ENCODE data around the gene MRPS6. TPM values are rescaled to one million over a fixed set of nuclear protein-coding genes. Genes with fewer than 3 reads are reported as not detected.

Gene MRPS6
- total RNA-seq, 4 donors from 2014 or later = 23.9 to 65.8 (median 31.6) TPM

- DNase-seq (ENCODE audit: low spot score in 2 of 2) = no peak
- no peak overlapping the region for H3K4me3 ChIP-seq (ENCODE audit: low read depth, poor library complexity, severe bottlenecking)
- no peak for TF ChIP-seq POLR2A (IDR thresholded peaks at IDR 0.05)
- TF ChIP-seq CTCF (IDR thresholded peaks at IDR 0.05) = no peak
- intact Hi-C loops (cut with DNase I; ENCODE audit: low total_unique reads) = no loop called here
- WGBS, 2 donors = 95 to 96% methylated on average over 7 of the region's 7 CpGs
Observed at GRCh38 chr21:34094949-34095348, 21.6 kb downstream of the MRPS6 start.

- no peak for DNase-seq (ENCODE audit: low spot score in 2 of 2)
- no peak overlapping the region for H3K4me3 ChIP-seq (ENCODE audit: low read depth, poor library complexity, severe bottlenecking)
- 77% methylated on average over 2 of the region's 2 CpGs for WGBS, 2 donors
- no peak for TF ChIP-seq POLR2A (IDR thresholded peaks at IDR 0.05)
- TF ChIP-seq CTCF (IDR thresholded peaks at IDR 0.05) = no peak
- intact Hi-C loops (cut with DNase I; ENCODE audit: low total_unique reads) = no loop called here
Observed at GRCh38 chr21:34097442-34097841, 24.1 kb downstream of the MRPS6 start.

GRCh38 chr21:34100337-34100736, 27.0 kb downstream of the MRPS6 start:
- intact Hi-C loops (cut with DNase I; ENCODE audit: low total_unique reads) = no loop called here
- WGBS, 2 donors = 91 to 97% methylated on average over 2 of the region's 2 CpGs
- no peak for TF ChIP-seq CTCF (IDR thresholded peaks at IDR 0.05)
- no peak for TF ChIP-seq POLR2A (IDR thresholded peaks at IDR 0.05)
- H3K4me3 ChIP-seq (ENCODE audit: low read depth, poor library complexity, severe bottlenecking) = no peak overlapping the region
- DNase-seq (ENCODE audit: low spot score in 2 of 2) = no peak

- intact Hi-C loops (cut with DNase I; ENCODE audit: low total_unique reads) = no loop called here
- WGBS, 2 donors = 52 to 58% methylated on average over 4 of the region's 4 CpGs
Observed at GRCh38 chr21:34100790-34101189, 27.4 kb downstream of the MRPS6 start.

GRCh38 chr21:34105947-34106541, 32.7 kb downstream of the MRPS6 start:
- no peak for DNase-seq (ENCODE audit: low spot score in 2 of 2)
- no peak for TF ChIP-seq POLR2A (IDR thresholded peaks at IDR 0.05)
- no peak for TF ChIP-seq CTCF (IDR thresholded peaks at IDR 0.05)
- intact Hi-C loops (cut with DNase I; ENCODE audit: low total_unique reads) = no loop called here
- H3K4me3 ChIP-seq (ENCODE audit: low read depth, poor library complexity, severe bottlenecking) = no peak overlapping the region

More at GRCh38 chr21:34100790-34101189, 27.4 kb downstream of the MRPS6 start:
- no peak overlapping the region for H3K4me3 ChIP-seq (ENCODE audit: low read depth, poor library complexity, severe bottlenecking)
- DNase-seq (ENCODE audit: low spot score in 2 of 2) = no peak
- TF ChIP-seq CTCF (IDR thresholded peaks at IDR 0.05) = no peak
- TF ChIP-seq POLR2A (IDR thresholded peaks at IDR 0.05) = no peak

- no peak overlapping the region for H3K4me3 ChIP-seq (ENCODE audit: low read depth, poor library complexity, severe bottlenecking)
- TF ChIP-seq POLR2A (IDR thresholded peaks at IDR 0.05) (no peak), CTCF (IDR thresholded peaks at IDR 0.05) (no peak)
- WGBS, 2 donors = 66 to 71% methylated on average over 1 of the region's 1 CpG
- intact Hi-C loops (cut with DNase I; ENCODE audit: low total_unique reads) = no loop called here
- DNase-seq (ENCODE audit: low spot score in 2 of 2) = no peak
Observed at GRCh38 chr21:34107606-34108005, 34.2 kb downstream of the MRPS6 start.
